GM19025 (cell line): ENCODE results near the gene NMU.
A peak's percentile ranks its signal among the peaks of the same experiment; 100 is the strongest.
"Not testable (repeated sequence)": the region's sequence is repeated elsewhere in the genome, so short reads cannot be mapped to it uniquely, and the experiment has no call there.

Experiments used
- ATAC-seq: cut with Tn5 transposase; IDR thresholded peaks from one replicate; pipeline ENCODE4 v1.9.1; 2021; ENCODE audit warnings: mild to moderate bottlenecking, low read depth, moderate library complexity; ENCODE audit not compliant: unreplicated experiment

NMU gene

DNA sequence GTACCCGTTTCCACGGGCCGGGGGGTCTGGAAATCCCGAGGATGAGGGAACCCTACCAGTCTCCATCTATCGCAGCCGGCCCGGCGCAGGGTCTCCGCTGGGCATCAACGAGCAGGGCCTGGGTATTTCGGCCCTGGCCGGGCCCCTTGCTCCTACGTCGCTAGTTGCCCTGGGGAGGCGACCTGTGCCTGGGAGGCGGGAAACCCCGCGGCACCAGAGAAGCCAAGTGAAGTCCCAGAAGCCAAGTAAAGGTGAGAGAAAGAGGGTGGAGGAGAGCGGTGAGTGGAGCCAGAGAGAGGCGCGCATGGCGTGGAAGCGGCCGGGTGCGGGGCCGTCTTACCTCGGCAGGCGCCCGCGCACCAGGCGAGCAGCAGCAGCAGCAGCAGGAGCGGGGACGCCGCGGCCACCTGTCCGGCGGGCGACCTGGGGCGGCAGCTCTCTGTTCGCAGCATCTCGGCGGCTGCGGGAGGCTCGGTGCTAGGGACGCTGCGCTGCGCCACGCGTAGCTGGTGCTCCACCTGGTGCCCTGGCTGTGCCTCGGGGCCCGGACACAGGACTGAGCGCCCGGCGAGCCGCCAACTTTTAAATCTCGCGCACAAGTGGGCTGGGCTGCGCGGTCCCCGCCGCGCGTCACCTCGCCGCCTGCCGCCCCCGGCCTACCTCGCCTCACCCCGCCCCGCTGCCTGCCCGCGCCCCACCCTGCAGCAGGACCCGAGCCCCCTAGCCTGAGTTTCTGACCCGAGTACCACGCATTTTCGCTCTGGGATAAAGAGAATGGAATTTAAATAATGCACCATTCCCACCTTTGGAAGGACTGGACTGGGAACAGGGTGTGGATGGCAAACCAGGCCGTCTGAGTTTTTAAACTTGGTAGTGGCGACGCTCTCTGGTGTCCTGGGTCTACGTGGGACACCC lies at the start of gene NMU:
TSS of gene NMU (minus strand) at position 558 of the 915 bp plus-strand sequence. CDS start at position 452, 106 bp downstream.
- peak; percentile 52 for ATAC-seq

- ATAC-seq, result no peak
These were observed 48.2 kb upstream of the NMU start for GRCh38 chr4:55684276-55684675.

DNA sequence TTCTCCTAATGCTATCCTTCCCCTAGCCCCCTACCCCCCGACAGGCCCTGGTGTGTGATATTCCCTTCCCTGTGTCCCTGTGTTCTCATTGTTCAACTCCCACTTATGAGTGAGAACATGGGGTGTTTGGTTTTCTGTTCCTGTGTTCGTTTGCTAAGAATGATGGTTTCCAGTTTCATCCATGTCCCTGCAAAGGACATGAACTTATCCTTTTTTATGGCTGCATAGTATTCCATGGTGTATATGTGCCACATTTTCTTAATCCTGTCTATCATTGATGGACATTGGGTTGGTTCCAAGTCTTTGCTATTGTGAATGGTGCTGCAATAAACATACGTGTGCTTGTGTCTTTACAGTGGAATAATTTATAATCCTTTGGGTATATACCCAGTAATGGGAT lies 46.7 kb upstream of the NMU start:
- not testable (repeated sequence) for ATAC-seq

DNA sequence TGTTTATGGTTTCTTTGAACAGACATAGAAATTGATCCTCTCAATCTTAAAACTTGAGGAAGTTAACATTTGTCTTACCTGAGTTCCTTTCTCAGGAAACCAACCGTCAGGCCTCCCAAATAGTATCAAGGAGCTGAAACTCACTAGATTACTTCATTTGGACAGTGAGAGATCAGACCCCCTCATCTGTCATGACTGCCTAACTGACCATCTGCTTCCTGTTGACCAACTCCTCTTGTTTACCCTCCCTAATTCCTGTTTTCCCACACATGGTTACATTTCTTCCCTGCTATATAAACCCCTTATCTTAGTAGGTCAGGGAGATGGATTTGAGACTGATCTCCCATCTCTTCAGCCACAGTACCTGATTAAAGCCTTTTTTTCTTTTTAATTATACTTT lies 46.2 kb upstream of the NMU start:
- ATAC-seq, result no peak

DNA sequence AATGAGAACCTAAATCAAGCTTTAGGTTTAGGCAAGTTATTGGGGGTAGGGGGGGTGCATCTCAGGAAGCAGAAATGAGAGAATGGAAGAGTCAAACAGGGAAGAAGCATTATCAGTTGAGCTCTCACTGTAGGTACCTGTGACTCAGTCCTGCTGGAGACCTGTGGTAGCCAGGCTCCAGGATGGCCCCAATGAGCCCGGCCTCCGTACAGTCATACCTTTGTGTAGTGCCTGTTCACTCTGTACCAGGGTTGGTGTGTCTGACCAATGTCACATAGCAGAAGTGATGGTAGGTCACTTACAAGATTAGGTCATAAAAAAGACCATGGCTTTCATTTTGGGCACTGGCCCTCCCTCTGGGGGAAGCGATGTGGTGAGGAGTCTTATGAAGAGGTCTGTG lies 45.3 kb upstream of the NMU start:
- no peak for ATAC-seq

GRCh38 chr4:55675196-55675793 lies 39.2 kb upstream of the NMU start:
- ATAC-seq, result no peak

DNA sequence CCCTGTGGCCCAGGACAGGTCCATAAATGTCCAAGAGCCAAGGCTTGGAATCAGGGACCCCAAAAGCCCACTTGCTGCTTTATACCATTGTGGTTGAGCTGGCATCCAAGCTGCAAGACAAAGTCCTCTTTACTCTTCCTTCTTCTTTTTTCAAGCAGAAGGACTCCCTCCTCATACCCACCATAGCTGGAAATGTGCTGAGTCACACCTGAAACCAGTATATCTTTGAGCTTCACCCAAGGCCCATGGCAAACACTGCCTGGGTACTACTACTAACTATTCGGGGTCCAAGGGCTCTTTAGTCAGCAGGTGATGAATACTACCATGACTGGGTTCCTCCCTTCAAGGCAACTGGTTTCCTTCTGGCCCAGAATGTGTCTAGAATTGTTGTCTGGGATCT lies 37.3 kb upstream of the NMU start:
- ATAC-seq, result no peak

DNA sequence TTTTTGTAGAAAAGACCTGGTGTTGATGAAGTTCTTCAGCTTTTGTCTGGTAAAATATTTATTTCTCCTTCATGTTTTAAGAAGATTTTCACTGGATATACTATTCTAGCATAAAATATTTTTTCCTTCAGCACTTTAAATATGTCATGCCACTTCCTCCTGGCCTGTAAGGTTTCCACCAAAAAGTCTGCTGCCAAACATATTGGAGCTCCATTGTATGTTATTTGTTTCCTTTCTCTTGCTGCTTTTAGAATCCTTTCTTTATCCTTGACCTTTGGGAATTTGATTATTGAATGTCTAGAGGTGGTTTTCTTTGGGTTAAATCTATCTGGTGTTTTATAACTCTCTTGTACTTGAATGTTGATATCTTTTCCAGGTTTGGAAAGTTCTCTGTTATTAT lies 35.6 kb upstream of the NMU start:
- no peak for ATAC-seq

DNA sequence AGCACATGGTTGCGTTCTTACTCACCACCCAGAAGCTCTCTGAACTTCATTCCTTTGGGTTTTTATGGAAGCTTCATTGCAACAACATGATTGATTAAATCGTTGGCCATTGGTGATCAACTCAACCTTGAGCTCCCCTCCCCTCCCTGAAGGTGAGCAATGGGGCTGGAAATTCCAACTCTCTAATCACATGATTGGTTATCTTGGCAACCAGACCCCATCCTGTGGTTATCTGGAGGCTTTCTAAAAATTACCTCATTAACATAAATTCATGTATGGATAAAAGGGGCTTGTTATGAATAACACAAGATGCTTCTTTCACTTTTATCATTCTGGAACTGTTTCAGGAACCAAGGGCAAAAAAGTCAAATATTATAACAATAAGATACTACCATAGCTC lies 34.6 kb upstream of the NMU start:
- ATAC-seq, result no peak

- ATAC-seq, result no peak
These were observed 32.4 kb upstream of the NMU start for GRCh38 chr4:55668449-55668848.

DNA sequence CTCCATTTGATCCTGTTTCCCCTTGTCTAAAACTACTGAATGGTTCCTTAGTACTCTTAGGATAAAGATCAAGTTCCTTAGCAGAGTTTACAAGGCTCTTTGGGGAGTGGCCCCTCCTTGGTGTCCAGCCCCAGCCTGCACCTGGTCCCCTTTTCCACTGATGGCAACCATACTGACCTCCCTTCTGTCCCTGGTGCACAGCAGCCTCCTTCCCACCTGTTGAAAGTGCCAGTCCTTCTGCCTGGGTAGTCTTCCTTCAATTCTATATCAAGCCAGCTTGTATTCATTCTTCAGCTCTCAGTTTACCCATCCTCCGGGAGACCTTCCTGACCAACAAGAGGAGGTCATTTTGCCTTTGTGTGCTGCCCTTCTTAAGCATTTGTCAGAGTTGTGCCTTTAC lies 30.4 kb upstream of the NMU start:
- ATAC-seq, result no peak

- ATAC-seq, result no peak
These were observed 27.0 kb upstream of the NMU start for GRCh38 chr4:55663145-55663544.

- no peak for ATAC-seq
These were observed 25.4 kb upstream of the NMU start for GRCh38 chr4:55661398-55662056.

DNA sequence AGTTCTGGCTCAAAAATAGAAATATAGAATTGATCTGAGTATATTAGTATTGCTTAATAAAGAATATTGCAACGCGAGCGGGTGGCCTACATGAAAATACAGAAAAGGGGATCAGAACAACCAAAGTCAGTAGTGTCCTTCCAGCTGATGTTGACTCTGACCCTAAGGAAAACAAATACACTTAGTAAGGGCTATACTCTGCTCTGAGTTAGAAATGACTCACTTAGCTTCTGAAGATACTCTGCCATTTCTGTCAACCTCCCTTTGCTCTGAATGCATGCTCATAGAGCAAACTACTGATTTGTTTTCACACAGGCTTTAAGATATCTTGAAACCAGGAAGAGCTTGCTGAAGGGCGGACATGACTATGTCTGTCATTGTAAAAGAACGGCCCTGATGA lies 22.6 kb upstream of the NMU start:
- ATAC-seq, result no peak

GRCh38 chr4:55654131-55654530 lies 18.0 kb upstream of the NMU start:
- ATAC-seq, result no peak

DNA sequence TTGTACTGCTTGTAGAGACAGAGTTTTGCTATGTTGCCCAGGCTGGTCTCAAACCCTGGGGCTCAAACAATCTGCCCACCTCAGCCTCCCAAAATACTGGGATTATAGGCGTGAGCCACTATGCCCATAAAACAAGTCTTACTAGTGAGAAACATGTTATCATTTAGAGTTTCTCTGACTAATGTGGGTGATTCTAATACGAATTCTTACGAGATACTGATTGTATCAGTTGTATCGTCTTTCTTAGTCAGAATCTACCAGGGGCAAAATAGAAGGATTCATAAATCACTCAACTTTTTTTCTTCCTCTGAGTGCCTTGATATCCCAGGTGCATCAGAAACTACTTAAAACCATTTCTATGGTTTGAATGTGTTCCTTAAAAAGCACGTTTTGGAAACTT lies 14.4 kb upstream of the NMU start:
- ATAC-seq, result no peak

DNA sequence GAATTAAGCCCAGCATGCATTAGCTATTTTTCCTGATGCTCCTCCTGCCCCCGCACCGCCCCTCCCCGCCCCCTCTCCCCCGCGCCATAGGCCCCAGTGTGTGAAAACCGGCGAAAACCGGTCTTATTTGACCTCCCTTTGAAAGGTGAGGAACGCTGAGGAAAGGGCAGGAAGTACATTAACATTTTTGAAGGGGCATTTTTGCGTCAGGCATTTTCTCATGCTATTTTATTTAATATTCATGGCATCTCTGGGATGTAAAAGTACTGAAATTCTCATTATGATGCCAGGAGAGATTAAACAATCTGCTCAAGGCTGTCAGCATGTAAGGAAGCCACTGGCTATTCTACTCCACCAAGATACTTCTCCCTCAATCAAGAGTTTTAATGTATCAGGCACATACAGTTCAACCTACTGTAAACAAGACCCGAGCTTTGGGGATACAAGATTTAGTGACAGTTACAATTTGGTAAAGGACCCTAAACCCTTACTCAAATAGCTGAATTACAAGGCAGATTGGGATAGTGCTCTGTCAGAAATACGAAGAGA lies 1.2 kb upstream of the NMU start:
- no peak for ATAC-seq

GRCh38 chr4:55636656-55636999 lies 530 bp upstream of the NMU start:
- ATAC-seq, result no peak

DNA sequence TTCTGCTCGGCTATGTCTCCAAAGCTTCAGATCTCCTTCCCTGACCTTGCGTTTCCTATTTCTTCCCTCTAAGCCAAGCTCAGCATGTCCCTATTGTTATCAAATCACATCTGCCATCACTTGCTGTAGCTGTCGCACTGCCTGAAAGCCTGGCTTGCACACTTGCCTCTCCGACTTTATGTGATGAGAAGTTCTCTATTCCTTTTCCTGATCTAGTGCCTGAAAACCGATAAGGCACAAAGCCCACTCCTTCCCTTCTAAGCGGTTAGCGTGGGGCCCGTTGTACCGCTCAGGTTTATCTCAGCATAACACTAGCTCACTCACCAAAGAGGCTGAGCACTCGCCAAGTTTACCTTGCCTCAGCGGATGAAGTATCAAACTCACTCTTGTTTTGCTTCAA lies 816 bp downstream of the NMU start:
- no peak for ATAC-seq

DNA sequence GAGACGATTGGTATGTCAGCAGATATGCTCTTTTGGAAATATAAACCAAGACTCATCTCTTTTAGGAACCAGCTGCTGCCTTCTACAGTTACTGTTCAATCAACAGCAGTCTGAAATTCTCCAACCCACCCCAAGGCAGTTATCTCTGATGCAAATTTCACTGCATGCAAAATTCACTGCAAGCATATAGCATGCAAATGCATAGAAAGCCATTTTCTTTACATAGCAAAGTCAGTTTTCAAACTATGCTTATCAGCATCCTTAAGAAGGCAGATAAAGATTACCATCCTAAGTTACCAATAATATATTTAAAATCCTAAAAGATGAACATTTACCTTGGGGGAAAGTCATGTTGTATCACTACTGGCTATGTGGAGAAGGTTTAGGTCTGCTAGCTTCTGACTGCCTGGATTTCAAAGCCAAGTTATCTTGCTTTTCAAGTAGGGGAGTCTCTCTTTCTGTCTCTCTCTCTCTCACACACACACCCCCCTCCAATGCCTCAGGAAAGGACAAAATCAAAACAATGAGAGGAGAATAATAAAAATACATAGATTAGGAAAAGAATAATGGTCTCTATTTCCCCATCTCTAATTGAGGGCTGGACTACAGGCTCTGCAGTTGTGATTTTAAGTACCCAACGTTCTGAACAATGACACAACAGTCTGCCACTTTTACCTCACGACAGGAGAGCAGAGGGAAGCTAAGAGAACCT lies 1.5 kb downstream of the NMU start:
- ATAC-seq, result no peak

DNA sequence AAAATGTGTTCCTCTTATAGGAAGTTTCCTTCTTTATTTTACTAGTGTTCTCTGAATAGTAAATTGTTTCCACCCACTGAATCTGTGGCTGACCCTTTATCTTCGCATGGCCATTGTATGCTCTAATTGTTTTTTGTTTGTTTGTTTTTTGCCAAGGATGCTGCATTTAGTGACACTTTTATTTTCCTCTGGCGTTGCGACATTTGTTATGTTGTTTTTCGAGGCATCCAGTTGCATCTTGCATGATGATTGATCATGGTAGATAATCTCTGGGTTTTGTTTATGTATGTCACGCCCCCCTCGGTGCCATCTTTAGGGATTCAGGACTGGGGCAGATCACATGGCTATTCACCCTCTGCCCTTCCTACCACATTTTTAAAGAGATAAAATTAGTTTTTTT lies 2.2 kb downstream of the NMU start:
- ATAC-seq, result no peak
